K562 (cell line): ENCODE measurements around the gene CUX1. TPM values are rescaled to one million over a fixed set of nuclear protein-coding genes. Genes with fewer than 3 reads are reported as not detected.

Source experiments
- ATAC-seq: fragments of 200-7000 bp; cut with Tn5 transposase; 3 replicates; pipeline ENCODE4 v1.9.1; 2020; ENCODE audit warnings: moderate library complexity
- BruUV-seq: library from RNA; stranded (reverse); fragments of 400-500 nt; replicated peaks from 2 replicates; lab custom pipeline; 2021; lab: Mats Ljungman, UMichigan
- CTCF ChIA-PET: fragments of 300-600 bp; formaldehyde crosslinking; extraction: SDS; loops from one replicate; lab custom pipeline; 2021; ENCODE audit warnings: low intra/inter-chr PET ratio; lab: Yijun Ruan, JAX
- POLR2A ChIA-PET: fragments of 300-600, 350-650 bp; sonication (Branson Sonifier 250); formaldehyde crosslinking; extraction: SDS; loops from one replicate; lab custom pipeline; 2021; ENCODE audit warnings: antibody characterized with exemption, inconsistent platforms; lab: Yijun Ruan, JAX
- DNase-seq, 4 experiments: peaks; one replicate each; pipeline versions ENCODE4 v3.0.0 to v3.0.0-alpha.2; 2011 to 2018; ENCODE audit warnings: low spot score in 3 of 4, mixed read lengths in 3 of 4; ENCODE audit errors: extremely low read depth in 1 of 4
- FAIRE-seq: peaks from 2 replicates; lab custom pipeline; 2011; peaks lifted over from hg19 to GRCh38; lab: Jason Lieb, UNC
- H2AFZ ChIP-seq: 2 replicates; pipeline ENCODE4 v1.6.0; 2011; ENCODE audit warnings: low read depth, low read length, control low read depth, inconsistent platforms
- H3K27ac ChIP-seq: fragments of 200-600 bp; 3 replicates; pipeline ENCODE4 v1.8.0; 2011; ENCODE audit warnings: low read depth, mild to moderate bottlenecking, control low read depth, inconsistent platforms, low read length, moderate library complexity, mixed read lengths; ENCODE audit errors: extremely low read depth
- H3K27me3 ChIP-seq, 2 experiments: fragments of 300-600 bp in 1 of 2; 2 replicates in 1 of 2; 3 replicates in 1 of 2; pipeline versions ENCODE4 v1.6.0 to v1.8.0; 2011; ENCODE audit warnings: inconsistent platforms in 2 of 2, low read length in 2 of 2, mild to moderate bottlenecking in 1 of 2, mixed read lengths in 1 of 2, moderate library complexity in 1 of 2; ENCODE audit not compliant: control insufficient read depth in 2 of 2, insufficient read depth in 2 of 2
- H3K36me3 ChIP-seq: fragments of 300-600 bp; 3 replicates; pipeline ENCODE4 v1.8.0; 2011; ENCODE audit warnings: mild to moderate bottlenecking, low read length, inconsistent platforms; ENCODE audit not compliant: control insufficient read depth, insufficient read depth
- H3K4me1 ChIP-seq, 2 experiments: fragments of 200-600 bp in 1 of 2; replicated peaks in 1 of 2; 2 replicates in 1 of 2; 3 replicates in 1 of 2; pipeline versions ENCODE4 v1.5.1 to v1.8.0; 2011; ENCODE audit warnings: inconsistent platforms in 2 of 2, low read length in 2 of 2, mild to moderate bottlenecking in 1 of 2, mixed read lengths in 1 of 2, moderate library complexity in 1 of 2; ENCODE audit not compliant: control insufficient read depth in 2 of 2, insufficient read depth in 2 of 2
- H3K4me2 ChIP-seq: 2 replicates; pipeline ENCODE4 v1.6.1; 2011; ENCODE audit warnings: low read length, control low read depth, inconsistent platforms, mixed read lengths; ENCODE audit not compliant: insufficient read depth
- H3K4me3 ChIP-seq: fragments of 200-600 bp; sonication (generic), shearing (Covaris generic); 2 replicates; pipeline ENCODE4 v1.5.1; 2016; ENCODE audit warnings: control low read depth, inconsistent platforms
- H3K79me2 ChIP-seq: fragments of 200-600 bp; 3 replicates; pipeline ENCODE4 v1.8.0; 2011; ENCODE audit warnings: low read length, inconsistent platforms; ENCODE audit not compliant: control insufficient read depth, insufficient read depth
- H3K9ac ChIP-seq, 2 experiments: 2 replicates each; pipeline versions ENCODE4 v1.6.0 to v1.6.1; 2011; ENCODE audit warnings: low read depth in 2 of 2, low read length in 2 of 2, control low read depth in 1 of 2, inconsistent platforms in 1 of 2, mild to moderate bottlenecking in 1 of 2, mixed read lengths in 1 of 2; ENCODE audit not compliant: insufficient read depth in 1 of 2
- H3K9me1 ChIP-seq: one replicate; pipeline ENCODE4 v1.6.0; 2011; ENCODE audit warnings: inconsistent platforms, mild to moderate bottlenecking, low read length, moderate library complexity; ENCODE audit not compliant: control insufficient read depth, insufficient read depth
- H3K9me3 ChIP-seq: replicated peaks from 2 replicates; pipeline ENCODE4 v1.5.1; 2011; ENCODE audit warnings: low read depth, low read length, inconsistent platforms; ENCODE audit not compliant: control insufficient read depth, insufficient read depth
- H4K20me1 ChIP-seq: replicated peaks from 2 replicates; pipeline ENCODE4 v1.6.1; 2011; ENCODE audit warnings: low read length, inconsistent platforms, mixed read lengths; ENCODE audit not compliant: control insufficient read depth, insufficient read depth
- ARNT ChIP-seq, 2 experiments: fragments of 450-650 bp; IDR thresholded peaks; 2 replicates each; pipeline ENCODE4 v1.6.1; 2016; ENCODE audit warnings: mild to moderate bottlenecking in 1 of 2
- BACH1 ChIP-seq: fragments of 200-800 bp; sonication (Bioruptor generic); IDR thresholded peaks from 2 replicates; pipeline ENCODE4 v1.6.1; 2016; ENCODE audit warnings: missing genetic modification characterization, missing compliant biosample characterization
- CEBPZ ChIP-seq: fragments of 150-350 bp; IDR thresholded peaks from 2 replicates; pipeline ENCODE4 v1.6.1; 2014; ENCODE audit warnings: low read depth, mild to moderate bottlenecking, low read length, borderline replicate concordance
- HDAC1 ChIP-seq, 2 experiments: fragments of 450-650 bp; IDR thresholded peaks; 2 replicates each; pipeline ENCODE4 v1.6.1; 2016 to 2017; ENCODE audit warnings: inconsistent platforms in 1 of 2, mild to moderate bottlenecking in 1 of 2, moderate library complexity in 1 of 2
- HDAC3 ChIP-seq: fragments of 450-650 bp; IDR thresholded peaks from 2 replicates; pipeline ENCODE4 v1.6.1; 2018; ENCODE audit warnings: borderline replicate concordance, mild to moderate bottlenecking, moderate library complexity; ENCODE audit not compliant: partially characterized antibody
- NBN ChIP-seq: fragments of 450-650 bp; IDR thresholded peaks from 2 replicates; pipeline ENCODE4 v1.6.1; 2016; ENCODE audit warnings: low read depth, mild to moderate bottlenecking
- POLR2G ChIP-seq: fragments of 200-400 bp; formaldehyde crosslinking; IDR thresholded peaks from 2 replicates; pipeline ENCODE4 v1.6.1; 2017; ENCODE audit warnings: low read depth, mild to moderate bottlenecking, antibody characterized with exemption, low read length, moderate library complexity
- POU5F1 ChIP-seq: fragments of 150-350 bp; IDR thresholded peaks from 2 replicates; pipeline ENCODE4 v1.6.1; 2014; ENCODE audit warnings: borderline replicate concordance, low read length, low read depth, mild to moderate bottlenecking; ENCODE audit not compliant: partially characterized antibody
- SRSF7 ChIP-seq: fragments of 200-400 bp; formaldehyde crosslinking; optimal IDR thresholded peaks from 2 replicates; pipeline ENCODE3; 2017; ENCODE audit warnings: mild to moderate bottlenecking, low read depth, low read length
- SRSF9 ChIP-seq: fragments of 200-400 bp; formaldehyde crosslinking; IDR thresholded peaks from 2 replicates; pipeline ENCODE4 v1.6.1; 2017; ENCODE audit warnings: low read depth, low read length, borderline replicate concordance
- ZNF217 ChIP-seq: sonication (generic); formaldehyde crosslinking; IDR thresholded peaks from 2 replicates; pipeline ENCODE4 v1.8.0; 2022; ENCODE audit warnings: mild to moderate bottlenecking, missing genetic modification reagents
- ZNF436 ChIP-seq: fragments of 250-450, 450-650 bp; sonication (Bioruptor Pico); formaldehyde crosslinking; IDR thresholded peaks from 2 replicates; pipeline ENCODE4 v1.7.0; 2020; ENCODE audit warnings: mild to moderate bottlenecking
- WGBS: fragments of 100-300 bp; shearing (Covaris generic); methylation state at CpG from one replicate; pipeline ENCODE4 v1.1.6; 2016; ENCODE audit warnings: low coverage, mixed read lengths; ENCODE audit not compliant: insufficient coverage; ENCODE audit errors: missing lambda C conversion rate; 5-methylcytosine and 5-hydroxymethylcytosine counted together
- in situ Hi-C: fragments of 300-500 bp; cut with MboI; formaldehyde crosslinking; loops from 4 replicates; pipeline ENCODE4 v1.15.0; 2018; ENCODE audit warnings: inconsistent platforms, mixed read lengths
- intact Hi-C: fragments of 100-400 bp; cut with micrococcal nuclease; formaldehyde crosslinking; loops from 2 replicates; pipeline ENCODE4 v1.14.2; 2022
- polyA plus RNA-seq, 8 experiments: library from polyadenylated mRNA; depleted of rRNA in 4 of 8; stranded (reverse) in 5 of 8; unstranded in 3 of 8; fragments of >200 nt; fragmentation: Nextera tagmentation in 2 of 8; fragmentation: Illumina TruSeq in 1 of 8; extraction: Ambion mirVana in 2 of 8; extraction: Trizol in 1 of 8; gene quantifications; 2 replicates each; pipeline versions ENCODE4 v1.2.1 to v1.2.3, GENCODE V29; 2011 to 2014; ENCODE audit warnings: inconsistent platforms in 1 of 8, missing spikeins in 1 of 8
- total RNA-seq, 7 experiments: library from RNA; depleted of rRNA in 6 of 7; stranded (reverse); fragments of >200 nt in 6 of 7; fragmentation: Illumina TruSeq in 2 of 7; extraction: Trizol in 2 of 7; gene quantifications; 2 replicates each; pipeline versions ENCODE4 v1.2.1 to v1.2.3, GENCODE V29; 2011 to 2021; ENCODE audit warnings: low replicate concordance in 1 of 7

Gene CUX1
- total and polyA plus RNA-seq, 9 of the 15 experiments (the other 6 are each of a cell fraction or from before 2014, with no cell fraction given), result 3.6 to 55.3 (median 25.2) TPM

GRCh38 chr7:102128303-102128702 is 310.9 kb downstream of the CUX1 start:
- Histone ChIP-seq H2AFZ (no peak overlapping the region), H4K20me1 (no peaks in the 10 kb centered on the region), H3K4me2 (no peak overlapping the region), H3K9me1 (no peaks in the 10 kb centered on the region), H3K27ac (no peak overlapping the region), H3K36me3 (peaks cover 22% of the 10 kb centered on the region; the same call in 2 of the 3 replicates), H3K9me3 (no peaks in the 10 kb centered on the region), H3K9ac (no peak overlapping the region), H3K4me1 (peaks cover 0 to 5% of the 10 kb centered on the region in 2 experiments; a peak in 1 of 5 replicates), H3K79me2 (no peaks in the 10 kb centered on the region), H3K27me3 (no peaks in the 10 kb centered on the region), H3K4me3 (no peak overlapping the region)
- in situ Hi-C loops, result no loop called here
- CTCF ChIA-PET, result no interaction called here
- POLR2A ChIA-PET, result interaction anchor here (0.7 kb wide), 1 partner anchor 329 kb away, joined by 3 read pairs; no protein-coding TSS in a partner anchor
- TF ChIP-seq SRSF9 (no peak), POLR2G (0 out of 2 replicates have a peak, but pooled peaks have one; percentile 26), BACH1 (tag) (no peak)
- WGBS, result 86% methylated on average over 11 of the region's 11 CpGs
- BruUV-seq, result no TSS peak
- FAIRE-seq (no peak), ATAC-seq (no peak), DNase-seq (no peak)
- intact Hi-C loops, result no loop called here

- ChIA-PET CTCF (no interaction called here), POLR2A (interaction anchor here (0.8 kb wide), 1 partner anchor 755 kb away, joined by 3 read pairs; no protein-coding TSS in a partner anchor)
- DNase-seq, result no peak
- WGBS, result 86% methylated on average over 15 of the region's 15 CpGs
- Histone ChIP-seq H3K9me1 (no peaks in the 10 kb centered on the region), H3K4me1 (peaks cover 0 to 5% of the 10 kb centered on the region in 2 experiments; a peak in 1 of 5 replicates), H3K27ac (no peak overlapping the region), H3K9ac (no peak overlapping the region), H3K4me3 (no peak overlapping the region), H3K36me3 (peaks cover 15% of the 10 kb centered on the region; the same call in 2 of the 3 replicates), H2AFZ (no peak overlapping the region), H3K27me3 (no peaks in the 10 kb centered on the region; a peak in 1 of 5 replicates), H4K20me1 (no peaks in the 10 kb centered on the region), H3K79me2 (no peaks in the 10 kb centered on the region), H3K9me3 (no peaks in the 10 kb centered on the region), H3K4me2 (no peak overlapping the region)
- no peak for ATAC-seq
- BruUV-seq, result no TSS peak
- intact Hi-C loops, result no loop called here
- no peak for FAIRE-seq
- in situ Hi-C loops, result no loop called here
- TF ChIP-seq NBN, result no peak
- no peak for TF ChIP-seq ARNT (IDR thresholded peaks at IDR 0.05)
- TF ChIP-seq ZNF217 (CRISPR knock-in tag), result no peak
- no peak for TF ChIP-seq SRSF7
- no peak for TF ChIP-seq CEBPZ
- no peak for TF ChIP-seq POU5F1
- no peak for TF ChIP-seq HDAC1 (IDR thresholded peaks at IDR 0.05)
- no peak for TF ChIP-seq ZNF436 (CRISPR knock-in tag)
- no peak for TF ChIP-seq HDAC3
Measured at GRCh38 chr7:102129636-102130370, 312.4 kb downstream of the CUX1 start.
